GM12891 (cell line): ENCODE results near the gene PRSS21.

ENCODE experiments used
- POLR2A ChIP-seq: IDR thresholded peaks from 2 replicates; pipeline ENCODE4 v1.6.1; 2011; ENCODE audit warnings: low read depth, low read length, control low read depth
- TAF1 ChIP-seq: IDR thresholded peaks from 2 replicates; pipeline ENCODE4 v1.6.1; 2011; ENCODE audit warnings: low read depth, low read length, control low read depth

GRCh38 chr16:2799205-2799858 is 17.7 kb upstream of the PRSS21 start:
- TF ChIP-seq POLR2A (no peak), TAF1 (no peak)
